ENCODE measurements around the gene ZNF654.

DNA sequence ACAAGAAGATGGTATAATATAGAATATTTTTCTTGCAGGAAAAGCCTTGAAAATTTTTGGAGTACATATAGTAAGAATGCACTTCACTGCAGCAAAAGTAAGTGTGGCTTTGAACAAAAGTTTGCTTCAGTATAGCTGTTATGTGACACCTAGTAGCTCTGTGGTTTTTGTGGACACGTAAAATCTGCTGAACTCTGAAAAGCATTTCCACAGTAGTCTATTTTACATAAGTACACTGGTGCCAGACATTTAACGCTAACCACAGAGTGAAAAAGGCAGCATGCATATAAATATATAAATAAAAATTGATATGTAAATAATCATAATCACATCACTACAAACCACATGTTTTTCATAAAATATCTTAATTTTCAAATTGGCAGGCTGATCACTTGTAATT is 40.0 kb upstream of the ZNF654 start:
- TF ChIP-seq, protein P1, sequence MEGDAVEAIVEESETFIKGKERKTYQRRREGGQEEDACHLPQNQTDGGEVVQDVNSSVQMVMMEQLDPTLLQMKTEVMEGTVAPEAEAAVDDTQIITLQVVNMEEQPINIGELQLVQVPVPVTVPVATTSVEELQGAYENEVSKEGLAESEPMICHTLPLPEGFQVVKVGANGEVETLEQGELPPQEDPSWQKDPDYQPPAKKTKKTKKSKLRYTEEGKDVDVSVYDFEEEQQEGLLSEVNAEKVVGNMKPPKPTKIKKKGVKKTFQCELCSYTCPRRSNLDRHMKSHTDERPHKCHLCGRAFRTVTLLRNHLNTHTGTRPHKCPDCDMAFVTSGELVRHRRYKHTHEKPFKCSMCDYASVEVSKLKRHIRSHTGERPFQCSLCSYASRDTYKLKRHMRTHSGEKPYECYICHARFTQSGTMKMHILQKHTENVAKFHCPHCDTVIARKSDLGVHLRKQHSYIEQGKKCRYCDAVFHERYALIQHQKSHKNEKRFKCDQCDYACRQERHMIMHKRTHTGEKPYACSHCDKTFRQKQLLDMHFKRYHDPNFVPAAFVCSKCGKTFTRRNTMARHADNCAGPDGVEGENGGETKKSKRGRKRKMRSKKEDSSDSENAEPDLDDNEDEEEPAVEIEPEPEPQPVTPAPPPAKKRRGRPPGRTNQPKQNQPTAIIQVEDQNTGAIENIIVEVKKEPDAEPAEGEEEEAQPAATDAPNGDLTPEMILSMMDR (IDR thresholded peaks at IDR 0.05), result no peak
- no peak for TF ChIP-seq POLR2A (IDR thresholded peaks at IDR 0.05)

All from uterus (tissue), 2 donors.